GM12892 (cell line): ENCODE measurements around the gene PPBP.

Experiments
- POLR2A ChIP-seq: IDR thresholded peaks from 2 replicates; pipeline ENCODE4 v1.6.1; 2011; ENCODE audit warnings: low read depth, low read length, control low read depth
- POLR2AphosphoS5 ChIP-seq: IDR thresholded peaks from 2 replicates; pipeline ENCODE4 v1.6.1; 2011; ENCODE audit warnings: low read depth, low read length, control low read depth

- TF ChIP-seq POLR2A (no peak), POLR2AphosphoS5 (no peak)
These were observed 30.1 kb upstream of the PPBP start for GRCh38 chr4:74018116-74018515.
